Measurements from ENCODE around the gene BUD31.
A peak's percentile ranks its signal among the peaks of the same experiment; 100 is the strongest.

- no peak for TF ChIP-seq ELK1 (IDR thresholded peaks at IDR 0.05; ENCODE audit: low read depth, low read length)
- TF ChIP-seq NRF1 (conservative IDR thresholded peaks at IDR 0.05; ENCODE audit: low read depth, low read length) = no peak
- no peak for TF ChIP-seq MEF2A (IDR thresholded peaks at IDR 0.05; ENCODE audit: insufficient read depth, low read depth, low read length)
- TF ChIP-seq TCF7 (IDR thresholded peaks at IDR 0.05; ENCODE audit: borderline replicate concordance) = no peak
- TF ChIP-seq ASH2L (IDR thresholded peaks at IDR 0.05; ENCODE audit: borderline replicate concordance, low read depth) = no peak
- TF ChIP-seq HDAC6 (IDR thresholded peaks at IDR 0.05; ENCODE audit: unreplicated experiment) = no peak
- no peak for TF ChIP-seq NKRF (conservative IDR thresholded peaks at IDR 0.05)
- TF ChIP-seq TAF1 (IDR thresholded peaks at IDR 0.05; ENCODE audit: borderline replicate concordance, low read depth, low read length) = no peak
- peak; percentile 60 for TF ChIP-seq RAD21 (IDR thresholded peaks at IDR 0.05; ENCODE audit: insufficient read depth, low read depth, low read length)
- TF ChIP-seq POLR2A (IDR thresholded peaks at IDR 0.05; ENCODE audit: low read depth, low read length) = no peak
These were observed 22.1 kb upstream of the BUD31 start for GRCh38 chr7:99386584-99387238.
